Mucosa of descending colon (tissue), 3 donors: ENCODE results near the gene RABL3. TPM values are rescaled to one million over a fixed set of nuclear protein-coding genes. Genes with fewer than 3 reads are reported as not detected.

Source experiments
- ATAC-seq: fragments of 200-7000 bp; cut with Tn5 transposase; one replicate; pipeline ENCODE4 v1.9.1; 2020; ENCODE audit warnings: mild to moderate bottlenecking, moderate library complexity
- DNase-seq, 3 donors: peaks; one replicate each; pipeline ENCODE4 v3.0.0-alpha.2; 2020
- H3K36me3 ChIP-seq: fragments of 200-600 bp; one replicate; pipeline ENCODE4 v1.8.0; 2021; ENCODE audit warnings: low read depth, mild to moderate bottlenecking
- H3K4me1 ChIP-seq: fragments of 200-600 bp; one replicate; pipeline ENCODE4 v1.8.0; 2021; ENCODE audit warnings: low read depth, mild to moderate bottlenecking
- H3K4me3 ChIP-seq: fragments of 200-600 bp; one replicate; pipeline ENCODE4 v1.8.0; 2021; ENCODE audit warnings: mild to moderate bottlenecking
- H3K9me3 ChIP-seq: fragments of 200-600 bp; one replicate; pipeline ENCODE4 v1.8.0; 2021; ENCODE audit warnings: mild to moderate bottlenecking
- CTCF ChIP-seq: fragments of 200-600 bp; IDR thresholded peaks from one replicate; pipeline ENCODE4 v1.8.0; 2022; ENCODE audit warnings: antibody characterized with exemption, mild to moderate bottlenecking
- intact Hi-C, 2 donors: fragments of 100-400 bp; cut with DNase I in 1 of 2; cut with micrococcal nuclease in 1 of 2; formaldehyde crosslinking; loops; one replicate each; pipeline versions ENCODE4 v1.11.0 to v1.11.1; 2022; cut with DNase I, micrococcal nuclease
- total RNA-seq, 3 donors: library from RNA; stranded (reverse); fragmentation: NEBNext Ultra II Directional in 2 of 3; extraction: Animal tissue kit (Norgen Biotek cat#: 25700) in 2 of 3; gene quantifications; one replicate each; pipeline versions ENCODE4 v1.2.1 to v1.2.4, GENCODE V29; 2021 to 2023
- donor health status: DM: no; HTN: no; CAD: no; lungs with moderate emphysema.
- donor health status: DM: no; HTN: no; CAD: no.
- donor health status: DM: no; HTN: yes; CAD: no.

The RABL3 gene
- total RNA-seq, 3 donors from 2014 or later, result 23.0 to 26.5 (median 25.9) TPM

- intact Hi-C loops, result no loop called here
- no peak overlapping the region for H3K4me3 ChIP-seq
- DNase-seq (no peak), ATAC-seq (no peak)
- H3K36me3 ChIP-seq, result no peaks in the 10 kb centered on the region
- no peak for TF ChIP-seq CTCF
- H3K4me1 ChIP-seq, result no peaks in the 10 kb centered on the region
- H3K9me3 ChIP-seq, result no peaks in the 10 kb centered on the region
These were observed 56.9 kb downstream of the RABL3 start for GRCh38 chr3:120685411-120685810.

GRCh38 chr3:120684896-120685295 is 57.4 kb downstream of the RABL3 start:
- intact Hi-C loops, result no loop called here
- DNase-seq, result no peak
- TF ChIP-seq CTCF, result no peak
- no peak for ATAC-seq
- no peak overlapping the region for H3K4me3 ChIP-seq
- H3K36me3 ChIP-seq, result no peaks in the 10 kb centered on the region
- no peaks in the 10 kb centered on the region for H3K9me3 ChIP-seq
- no peaks in the 10 kb centered on the region for H3K4me1 ChIP-seq

- no peak for DNase-seq
- no peak for ATAC-seq
- TF ChIP-seq CTCF, result no peak
These were observed 58.5 kb downstream of the RABL3 start for GRCh38 chr3:120683671-120684301.

GRCh38 chr3:120683213-120683612 is 59.1 kb downstream of the RABL3 start:
- H3K9me3 ChIP-seq, result no peaks in the 10 kb centered on the region
- no peaks in the 10 kb centered on the region for H3K36me3 ChIP-seq
- DNase-seq (no peak), ATAC-seq (no peak)
- H3K4me3 ChIP-seq, result no peak overlapping the region
- no peak for TF ChIP-seq CTCF
- intact Hi-C loops, result no loop called here
- H3K4me1 ChIP-seq, result peaks cover 11% of the 10 kb centered on the region

More at GRCh38 chr3:120683671-120684301, 58.5 kb downstream of the RABL3 start:
- Histone ChIP-seq H3K4me3 (no peak overlapping the region), H3K36me3 (no peaks in the 10 kb centered on the region), H3K4me1 (peaks cover 8% of the 10 kb centered on the region), H3K9me3 (no peaks in the 10 kb centered on the region)
- intact Hi-C loops, result no loop called here

- intact Hi-C loops, result no loop called here
- ATAC-seq (peak; percentile 88), DNase-seq (peak in 1 of 3 donors; percentile 75)
- Histone ChIP-seq H3K9me3 (no peaks in the 10 kb centered on the region), H3K36me3 (no peaks in the 10 kb centered on the region), H3K4me1 (peaks cover 11% of the 10 kb centered on the region), H3K4me3 (no peak within 1 kb of the TSS)
- no peak for TF ChIP-seq CTCF
These were observed 60.1 kb downstream of the RABL3 start, which contains the start of gene HGD for GRCh38 chr3:120682095-120682681. Gene HGD, minus strand, starts transcription at chr3:120682239. Its CDS starts 128 bp downstream, at chr3:120682111.
